ENCODE data around the gene AATF.

DNA sequence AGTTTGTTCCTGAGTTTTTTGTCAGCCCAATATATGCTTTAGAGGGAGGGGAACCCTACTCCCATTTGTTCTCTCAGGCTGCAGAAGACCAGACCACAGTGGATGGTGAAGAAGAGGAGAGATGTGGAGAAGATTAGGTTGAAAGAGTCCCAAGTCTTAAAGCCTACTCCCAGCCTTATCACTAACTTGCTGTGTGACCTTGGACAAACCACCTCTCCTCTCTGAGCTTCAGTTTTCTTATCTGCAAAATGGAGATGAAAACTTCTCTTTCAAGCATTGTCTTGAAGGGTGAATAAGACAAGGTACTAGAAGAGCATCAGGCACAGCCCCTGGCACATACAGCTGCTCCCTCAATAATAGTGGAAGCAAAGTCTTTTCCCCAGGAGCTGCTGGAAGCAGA lies 26.6 kb upstream of the AATF start:
- TF ChIP-seq RAD51 (IDR thresholded peaks at IDR 0.05; ENCODE audit: borderline replicate concordance, low read depth) (no peak), ZNF449 (CRISPR knock-in tag; IDR thresholded peaks at IDR 0.05) (no peak), CTCF (IDR thresholded peaks at IDR 0.05 in 2 of 3, conservative IDR thresholded peaks at IDR 0.05 in 1 of 3; ENCODE audit: insufficient read depth in 2 of 3, low read depth in 1 of 3, low read length in 3 of 3) (no peak), MYC (IDR thresholded peaks at IDR 0.05; ENCODE audit: low read depth, low read length) (no peak), MYC (CRISPR knock-in tag; IDR thresholded peaks at IDR 0.05; ENCODE audit: borderline replicate concordance, low read depth) (no peak), USF2 (CRISPR knock-in tag; IDR thresholded peaks at IDR 0.05) (no peak), BRD4 (IDR thresholded peaks at IDR 0.05) (no peak), EP300 (IDR thresholded peaks at IDR 0.05; ENCODE audit: low read length) (no peak), NCOA1 (IDR thresholded peaks at IDR 0.05; ENCODE audit: low read depth) (no peak), ERF (CRISPR knock-in tag; IDR thresholded peaks at IDR 0.05) (no peak), STAT5A (IDR thresholded peaks at IDR 0.05; ENCODE audit: borderline replicate concordance, low read length) (no peak), ZNF76 (CRISPR knock-in tag; IDR thresholded peaks at IDR 0.05; ENCODE audit: borderline replicate concordance) (no peak)
- TF ChIP-seq, protein P1, sequence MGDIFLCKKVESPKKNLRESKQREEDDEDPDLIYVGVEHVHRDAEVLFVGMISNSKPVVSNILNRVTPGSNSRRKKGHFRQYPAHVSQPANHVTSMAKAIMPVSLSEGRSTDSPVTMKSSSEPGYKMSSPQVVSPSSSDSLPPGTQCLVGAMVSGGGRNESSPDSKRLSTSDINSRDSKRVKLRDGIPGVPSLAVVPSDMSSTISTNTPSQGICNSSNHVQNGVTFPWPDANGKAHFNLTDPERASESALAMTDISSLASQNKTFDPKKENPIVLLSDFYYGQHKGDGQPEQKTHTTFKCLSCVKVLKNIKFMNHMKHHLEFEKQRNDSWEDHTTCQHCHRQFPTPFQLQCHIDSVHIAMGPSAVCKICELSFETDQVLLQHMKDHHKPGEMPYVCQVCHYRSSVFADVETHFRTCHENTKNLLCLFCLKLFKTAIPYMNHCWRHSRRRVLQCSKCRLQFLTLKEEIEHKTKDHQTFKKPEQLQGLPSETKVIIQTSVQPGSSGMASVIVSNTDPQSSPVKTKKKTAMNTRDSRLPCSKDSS (IDR thresholded peaks at IDR 0.05; ENCODE audit: low read depth, partially characterized antibody): no peak
- TF ChIP-seq, protein P2, sequence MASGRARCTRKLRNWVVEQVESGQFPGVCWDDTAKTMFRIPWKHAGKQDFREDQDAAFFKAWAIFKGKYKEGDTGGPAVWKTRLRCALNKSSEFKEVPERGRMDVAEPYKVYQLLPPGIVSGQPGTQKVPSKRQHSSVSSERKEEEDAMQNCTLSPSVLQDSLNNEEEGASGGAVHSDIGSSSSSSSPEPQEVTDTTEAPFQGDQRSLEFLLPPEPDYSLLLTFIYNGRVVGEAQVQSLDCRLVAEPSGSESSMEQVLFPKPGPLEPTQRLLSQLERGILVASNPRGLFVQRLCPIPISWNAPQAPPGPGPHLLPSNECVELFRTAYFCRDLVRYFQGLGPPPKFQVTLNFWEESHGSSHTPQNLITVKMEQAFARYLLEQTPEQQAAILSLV (tag; IDR thresholded peaks at IDR 0.05): no peak
